Endothelial cell of umbilical vein (primary cell): ENCODE data around the gene LARGE1. TPM values are rescaled to one million over a fixed set of nuclear protein-coding genes. Genes with fewer than 3 reads are reported as not detected.

Experiments
- BruUV-seq: library from RNA; stranded (reverse); fragments of 400-500 nt; replicated peaks from 2 replicates; lab custom pipeline; 2021; lab: Mats Ljungman, UMichigan
- CTCF ChIA-PET: fragments of 300-600, 350-600 bp; sonication (Branson Sonifier 250); formaldehyde crosslinking; loops from one replicate; lab custom pipeline; 2021; ENCODE audit warnings: antibody characterized with exemption, inconsistent platforms; lab: Charles Lee
- POLR2A ChIA-PET: fragments of 300-600, 350-600 bp; sonication (Branson Sonifier 250); formaldehyde crosslinking; loops from one replicate; lab custom pipeline; 2021; ENCODE audit warnings: antibody characterized with exemption, inconsistent platforms; lab: Charles Lee
- DNase-seq: peaks from one replicate; pipeline ENCODE4 v3.0.0-alpha.2; 2011; ENCODE audit warnings: low read depth, low spot score
- FAIRE-seq: peaks from 2 replicates; lab custom pipeline; 2011; peaks lifted over from hg19 to GRCh38; lab: Jason Lieb, UNC
- H2AFZ ChIP-seq: 2 replicates; pipeline ENCODE4 v1.6.0; 2012; ENCODE audit warnings: low read depth, low read length, control low read depth, inconsistent platforms
- H3K27ac ChIP-seq: 2 replicates; pipeline ENCODE4 v1.5.1; 2011; ENCODE audit warnings: low read depth, mild to moderate bottlenecking, control low read depth, low read length, moderate library complexity; ENCODE audit not compliant: insufficient read depth
- H3K27me3 ChIP-seq, 2 experiments: 2 replicates each; pipeline versions ENCODE4 v1.6.0 to v1.6.1; 2011; ENCODE audit warnings: low read length in 2 of 2, mixed read lengths in 1 of 2; ENCODE audit not compliant: control insufficient read depth in 2 of 2, insufficient read depth in 2 of 2
- H3K36me3 ChIP-seq, 2 experiments: 2 replicates in 1 of 2; 3 replicates in 1 of 2; pipeline ENCODE4 v1.5.1; 2011; ENCODE audit warnings: low read length in 2 of 2, mild to moderate bottlenecking in 1 of 2, moderate library complexity in 1 of 2; ENCODE audit not compliant: control insufficient read depth in 2 of 2, insufficient read depth in 2 of 2; ENCODE audit errors: extremely low read depth in 1 of 2
- H3K4me1 ChIP-seq: 3 replicates; pipeline ENCODE4 v1.5.1; 2011; ENCODE audit warnings: mild to moderate bottlenecking, low read length; ENCODE audit not compliant: control insufficient read depth, insufficient read depth; ENCODE audit errors: extremely low read depth
- H3K4me2 ChIP-seq: 2 replicates; pipeline ENCODE4 v1.6.1; 2011; ENCODE audit warnings: low read length, control low read depth, mixed read lengths; ENCODE audit not compliant: insufficient read depth
- H3K4me3 ChIP-seq, 3 experiments: fragments of 200-600 bp in 1 of 3; sonication (generic), shearing (Covaris generic) in 1 of 3; replicated peaks in 1 of 3; 2 replicates each; pipeline ENCODE4 v1.5.1; 2011 to 2016; ENCODE audit warnings: control low read depth in 3 of 3, low read length in 3 of 3, mild to moderate bottlenecking in 2 of 3, inconsistent platforms in 1 of 3, low read depth in 1 of 3, moderate library complexity in 1 of 3; ENCODE audit not compliant: insufficient read depth in 1 of 3
- H3K79me2 ChIP-seq: 2 replicates; pipeline ENCODE4 v1.6.0; 2012; ENCODE audit warnings: low read length, inconsistent platforms; ENCODE audit not compliant: control insufficient read depth, insufficient read depth
- H3K9ac ChIP-seq: replicated peaks from 2 replicates; pipeline ENCODE3; 2011; ENCODE audit warnings: low read length, control low read depth; ENCODE audit not compliant: insufficient read depth; ENCODE audit errors: extremely low read depth
- H3K9me1 ChIP-seq: replicated peaks from 3 replicates; pipeline ENCODE4 v1.6.0; 2011; ENCODE audit warnings: mild to moderate bottlenecking, low read length; ENCODE audit not compliant: control insufficient read depth, insufficient read depth; ENCODE audit errors: extremely low read depth
- H3K9me3 ChIP-seq: replicated peaks from 2 replicates; pipeline ENCODE4 v1.5.1; 2012; ENCODE audit warnings: low read length, inconsistent platforms; ENCODE audit not compliant: control insufficient read depth, insufficient read depth
- H4K20me1 ChIP-seq: replicated peaks from 2 replicates; pipeline ENCODE3; 2011; ENCODE audit warnings: mild to moderate bottlenecking, low read length; ENCODE audit not compliant: control insufficient read depth, insufficient read depth; ENCODE audit errors: extremely low read depth
- EZH2 ChIP-seq: IDR thresholded peaks from 2 replicates; pipeline ENCODE4 v1.6.1; 2012; ENCODE audit warnings: borderline replicate concordance, low read depth, mild to moderate bottlenecking, moderate library complexity, low read length, inconsistent platforms; ENCODE audit not compliant: severe bottlenecking
- FOS ChIP-seq: IDR thresholded peaks from 2 replicates; pipeline ENCODE4 v1.6.1; 2011; ENCODE audit warnings: mild to moderate bottlenecking, low read length, moderate library complexity, borderline replicate concordance; ENCODE audit not compliant: insufficient read depth
- GATA2 ChIP-seq: IDR thresholded peaks from 2 replicates; pipeline ENCODE4 v1.7.0; 2011; ENCODE audit warnings: low read depth, mild to moderate bottlenecking, moderate library complexity, mixed read lengths, low read length; ENCODE audit not compliant: insufficient read length, insufficient read depth
- MYC ChIP-seq: IDR thresholded peaks from one replicate; pipeline ENCODE4 v1.6.1; 2011; ENCODE audit warnings: mild to moderate bottlenecking, low read depth, low read length
- POLR2A ChIP-seq: IDR thresholded peaks from 2 replicates; pipeline ENCODE4 v1.6.1; 2012; ENCODE audit warnings: low read depth, mild to moderate bottlenecking, control low read depth, low read length
- POLR2AphosphoS5 ChIP-seq: IDR thresholded peaks from 2 replicates; pipeline ENCODE4 v1.6.1; 2012; ENCODE audit warnings: low read depth, mild to moderate bottlenecking, control low read depth, low read length, moderate library complexity; ENCODE audit not compliant: insufficient read depth
- dilution Hi-C: fragments of 300-500 bp; cut with MboI; formaldehyde crosslinking; loops from one replicate; pipeline ENCODE4 v1.15.0; 2019; ENCODE audit warnings: low sequenced_read_pairs; ENCODE audit not compliant: extremely low pct_ligation_motif_present
- intact Hi-C: fragments of 100-400 bp; cut with micrococcal nuclease; formaldehyde crosslinking; loops from one replicate; pipeline ENCODE4 v1.10.0; 2022
- polyA plus RNA-seq, 4 experiments: library from polyadenylated mRNA; depleted of rRNA in 3 of 4; stranded (reverse) in 3 of 4; unstranded in 1 of 4; fragments of >200 nt; gene quantifications; 2 replicates each; pipeline versions ENCODE4 v1.2.1 to v1.2.3, GENCODE V29; 2011 to 2012; ENCODE audit warnings: missing spikeins in 1 of 4
- total RNA-seq: library from RNA; stranded (reverse); gene quantifications from 2 replicates; pipeline ENCODE4 v1.2.3, GENCODE V29; 2021
- TF ChIP-seq, protein P1 (sequence below): IDR thresholded peaks from 2 replicates; pipeline ENCODE4 v1.6.1; 2011; ENCODE audit not compliant: insufficient read depth, insufficient read length
- TF ChIP-seq, protein P2 (sequence below), 2 donors: IDR thresholded peaks; 1 replicate in 1 of 2; 2 replicates in 1 of 2; pipeline ENCODE4 v1.5.1; 2011; ENCODE audit warnings: low read length in 2 of 2, mild to moderate bottlenecking in 2 of 2, moderate library complexity in 2 of 2, control low read depth in 1 of 2, inconsistent platforms in 1 of 2, low read depth in 1 of 2; ENCODE audit not compliant: insufficient read depth in 1 of 2; ENCODE audit errors: extremely low read depth in 1 of 2

The LARGE1 gene
- total and polyA plus RNA-seq, 2 donors (not counting 3 experiments of a cell fraction or from before 2014, with no cell fraction given): 0.95 to 4.4 TPM

DNA sequence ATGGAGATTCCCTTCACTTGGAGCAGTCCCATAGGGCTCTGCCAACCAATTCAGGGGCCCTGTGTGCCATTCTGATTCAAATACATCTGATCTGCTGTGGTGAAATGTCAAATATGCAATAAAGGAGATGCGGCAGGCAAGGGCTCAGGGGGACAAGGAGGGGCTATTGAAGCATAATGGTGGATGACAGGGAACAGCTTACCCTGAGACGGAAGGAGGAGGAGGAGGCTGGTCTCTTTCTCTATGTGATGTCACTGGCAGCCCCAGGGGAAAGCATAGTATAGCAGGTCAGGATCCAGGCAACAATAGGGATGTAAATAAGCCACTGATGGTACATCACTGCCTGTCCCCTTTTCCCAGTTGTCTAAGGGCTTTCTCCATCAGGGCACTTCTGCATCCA lies 511.2 kb downstream of the LARGE1 start:
- Histone ChIP-seq H3K9me1 (no peaks in the 10 kb centered on the region), H3K9ac (no peak overlapping the region), H3K4me1 (no peaks in the 10 kb centered on the region), H2AFZ (no peak overlapping the region), H3K36me3 (no peaks in the 10 kb centered on the region), H3K9me3 (peaks cover 8% of the 10 kb centered on the region), H3K27ac (no peak overlapping the region), H4K20me1 (no peaks in the 10 kb centered on the region), H3K4me3 (no peak overlapping the region), H3K27me3 (no peaks in the 10 kb centered on the region), H3K4me2 (no peak overlapping the region), H3K79me2 (no peaks in the 10 kb centered on the region)
- FAIRE-seq: no peak
- dilution Hi-C loops (no loop called here), intact Hi-C loops (no loop called here)
- TF ChIP-seq EZH2 (no peak), POLR2AphosphoS5 (no peak), POLR2A (no peak), MYC (no peak), GATA2 (no peak), FOS (no peak)
- TF ChIP-seq, protein P1, sequence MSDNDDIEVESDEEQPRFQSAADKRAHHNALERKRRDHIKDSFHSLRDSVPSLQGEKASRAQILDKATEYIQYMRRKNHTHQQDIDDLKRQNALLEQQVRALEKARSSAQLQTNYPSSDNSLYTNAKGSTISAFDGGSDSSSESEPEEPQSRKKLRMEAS: no peak
- BruUV-seq: no TSS peak
- POLR2A ChIA-PET: no interaction called here
- CTCF ChIA-PET: no interaction called here
- no peak for DNase-seq

DNA sequence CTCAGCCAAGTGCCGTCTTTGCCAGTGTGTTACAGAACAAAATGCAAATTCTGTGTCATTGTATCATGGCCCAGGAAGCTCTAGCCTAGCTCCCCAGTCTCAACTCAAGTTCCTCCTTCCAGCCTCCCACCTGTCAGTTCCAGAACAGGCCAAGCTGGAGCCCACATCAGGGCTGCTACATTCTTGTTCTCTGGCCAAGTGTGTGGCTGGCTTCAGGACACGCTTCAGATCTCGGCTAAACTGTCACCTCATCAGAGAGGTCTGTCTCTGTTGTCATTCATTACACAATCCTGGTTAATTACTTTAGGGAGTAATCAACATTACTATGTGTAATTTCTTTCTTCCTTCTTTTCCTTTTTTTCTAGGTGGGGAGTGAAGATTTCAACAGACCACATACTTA lies 515.1 kb downstream of the LARGE1 start:
- intact Hi-C loops: no loop called here
- POLR2A ChIA-PET: no interaction called here
- BruUV-seq: no TSS peak
- H3K4me2 ChIP-seq: no peak overlapping the region
- H3K9me1 ChIP-seq: no peaks in the 10 kb centered on the region
- H3K27ac ChIP-seq: no peak overlapping the region
- H3K4me1 ChIP-seq: no peaks in the 10 kb centered on the region
- no peaks in the 10 kb centered on the region for H3K27me3 ChIP-seq
- H3K9me3 ChIP-seq: peaks cover 9% of the 10 kb centered on the region
- no peak overlapping the region for H2AFZ ChIP-seq
- dilution Hi-C loops: no loop called here
- no peak overlapping the region for H3K4me3 ChIP-seq
- no peaks in the 10 kb centered on the region for H3K36me3 ChIP-seq
- no peaks in the 10 kb centered on the region for H4K20me1 ChIP-seq
- CTCF ChIA-PET: no interaction called here
- H3K9ac ChIP-seq: no peak overlapping the region
- H3K79me2 ChIP-seq: no peaks in the 10 kb centered on the region
- TF ChIP-seq, protein P2, sequence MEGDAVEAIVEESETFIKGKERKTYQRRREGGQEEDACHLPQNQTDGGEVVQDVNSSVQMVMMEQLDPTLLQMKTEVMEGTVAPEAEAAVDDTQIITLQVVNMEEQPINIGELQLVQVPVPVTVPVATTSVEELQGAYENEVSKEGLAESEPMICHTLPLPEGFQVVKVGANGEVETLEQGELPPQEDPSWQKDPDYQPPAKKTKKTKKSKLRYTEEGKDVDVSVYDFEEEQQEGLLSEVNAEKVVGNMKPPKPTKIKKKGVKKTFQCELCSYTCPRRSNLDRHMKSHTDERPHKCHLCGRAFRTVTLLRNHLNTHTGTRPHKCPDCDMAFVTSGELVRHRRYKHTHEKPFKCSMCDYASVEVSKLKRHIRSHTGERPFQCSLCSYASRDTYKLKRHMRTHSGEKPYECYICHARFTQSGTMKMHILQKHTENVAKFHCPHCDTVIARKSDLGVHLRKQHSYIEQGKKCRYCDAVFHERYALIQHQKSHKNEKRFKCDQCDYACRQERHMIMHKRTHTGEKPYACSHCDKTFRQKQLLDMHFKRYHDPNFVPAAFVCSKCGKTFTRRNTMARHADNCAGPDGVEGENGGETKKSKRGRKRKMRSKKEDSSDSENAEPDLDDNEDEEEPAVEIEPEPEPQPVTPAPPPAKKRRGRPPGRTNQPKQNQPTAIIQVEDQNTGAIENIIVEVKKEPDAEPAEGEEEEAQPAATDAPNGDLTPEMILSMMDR (IDR thresholded peaks at IDR 0.05; ENCODE audit: extremely low read depth in 1 of 2, insufficient read depth in 1 of 2, low read depth in 1 of 2, low read length in 2 of 2): no peak
- FAIRE-seq (no peak), DNase-seq (no peak)
